IMR-90 (cell line): ENCODE data around the gene CD28.

Source experiments
- MXI1 ChIP-seq: IDR thresholded peaks from 2 replicates; pipeline ENCODE4 v1.6.1; 2012; ENCODE audit warnings: low read depth, mild to moderate bottlenecking, low read length, moderate library complexity, borderline replicate concordance
- POLR2A ChIP-seq: IDR thresholded peaks from 2 replicates; pipeline ENCODE4 v1.6.1; 2012; ENCODE audit warnings: mild to moderate bottlenecking, low read depth, low read length
- RAD21 ChIP-seq: IDR thresholded peaks from 2 replicates; pipeline ENCODE4 v1.6.1; 2012; ENCODE audit warnings: low read length, improper control_type of control experiment
- TF ChIP-seq, protein P1 (sequence below): conservative IDR thresholded peaks from 2 replicates; pipeline ENCODE4 v1.5.1; 2012; ENCODE audit warnings: mild to moderate bottlenecking, low read depth, low read length, improper control_type of control experiment

DNA sequence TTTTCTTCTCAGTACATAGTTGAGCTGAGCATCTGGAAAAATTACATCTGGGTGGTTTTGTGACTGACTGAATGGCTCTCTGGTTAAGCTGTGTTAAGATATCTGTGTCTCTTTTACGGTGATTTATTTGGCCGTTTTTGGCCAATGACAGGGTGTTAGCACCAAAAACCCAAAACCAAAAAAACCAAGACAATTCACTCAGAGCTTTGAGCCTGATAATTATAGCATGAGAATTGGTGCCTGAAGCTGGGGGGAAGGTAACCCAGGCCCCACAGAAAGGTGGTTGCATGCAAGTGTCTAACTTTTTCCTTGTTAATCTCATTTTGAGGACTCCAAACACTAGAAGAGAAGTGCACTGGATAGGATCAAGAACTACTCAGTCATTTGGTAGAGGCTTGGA lies 4.5 kb downstream of the CD28 start:
- TF ChIP-seq, protein P1, sequence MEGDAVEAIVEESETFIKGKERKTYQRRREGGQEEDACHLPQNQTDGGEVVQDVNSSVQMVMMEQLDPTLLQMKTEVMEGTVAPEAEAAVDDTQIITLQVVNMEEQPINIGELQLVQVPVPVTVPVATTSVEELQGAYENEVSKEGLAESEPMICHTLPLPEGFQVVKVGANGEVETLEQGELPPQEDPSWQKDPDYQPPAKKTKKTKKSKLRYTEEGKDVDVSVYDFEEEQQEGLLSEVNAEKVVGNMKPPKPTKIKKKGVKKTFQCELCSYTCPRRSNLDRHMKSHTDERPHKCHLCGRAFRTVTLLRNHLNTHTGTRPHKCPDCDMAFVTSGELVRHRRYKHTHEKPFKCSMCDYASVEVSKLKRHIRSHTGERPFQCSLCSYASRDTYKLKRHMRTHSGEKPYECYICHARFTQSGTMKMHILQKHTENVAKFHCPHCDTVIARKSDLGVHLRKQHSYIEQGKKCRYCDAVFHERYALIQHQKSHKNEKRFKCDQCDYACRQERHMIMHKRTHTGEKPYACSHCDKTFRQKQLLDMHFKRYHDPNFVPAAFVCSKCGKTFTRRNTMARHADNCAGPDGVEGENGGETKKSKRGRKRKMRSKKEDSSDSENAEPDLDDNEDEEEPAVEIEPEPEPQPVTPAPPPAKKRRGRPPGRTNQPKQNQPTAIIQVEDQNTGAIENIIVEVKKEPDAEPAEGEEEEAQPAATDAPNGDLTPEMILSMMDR, result no peak
- TF ChIP-seq POLR2A (no peak), RAD21 (no peak), MXI1 (no peak)
